Ovary (tissue), 9 donors: ENCODE results near the gene DCTN2. TPM values are rescaled to one million over a fixed set of nuclear protein-coding genes. Genes with fewer than 3 reads are reported as not detected.
"Not testable (repeated sequence)": the region's sequence is repeated elsewhere in the genome, so short reads cannot be mapped to it uniquely, and the experiment has no call there.

Experiments
- DNase-seq, 5 donors: peaks; one replicate each; pipeline ENCODE4 v3.0.0-alpha.2; 2019 to 2020
- H3K27ac ChIP-seq, 2 donors: fragments of 200-600 bp; one replicate each; pipeline versions ENCODE4 v1.5.1 to v1.8.0; 2019 to 2022
- H3K27me3 ChIP-seq: fragments of 200-600 bp; one replicate; pipeline ENCODE4 v1.8.0; 2022
- H3K36me3 ChIP-seq: fragments of 200-600 bp; sonication (generic); one replicate; pipeline ENCODE4 v1.5.1; 2019
- H3K4me1 ChIP-seq: one replicate; pipeline ENCODE4 v1.8.1; 2013; ENCODE audit warnings: mild to moderate bottlenecking, moderate library complexity; ENCODE audit not compliant: insufficient read depth
- H3K4me3 ChIP-seq: fragments of 200-600 bp; sonication (generic); one replicate; pipeline ENCODE4 v1.5.1; 2017
- H3K9me3 ChIP-seq, 2 donors: fragments of 200-600 bp in 1 of 2; sonication (generic) in 1 of 2; one replicate each; pipeline versions ENCODE4 v1.5.1 to v1.8.1; 2013 to 2019; ENCODE audit warnings: mild to moderate bottlenecking in 1 of 2, moderate library complexity in 1 of 2
- CTCF ChIP-seq, 3 donors: fragments of 450-650 bp in 2 of 3; fragments of 200-600 bp in 1 of 3; IDR thresholded peaks; one replicate each; pipeline versions ENCODE4 v1.5.1 to v1.8.0; 2016 to 2022; ENCODE audit warnings: antibody characterized with exemption in 3 of 3, mild to moderate bottlenecking in 1 of 3
- EP300 ChIP-seq: sonication (generic); formaldehyde crosslinking; IDR thresholded peaks from one replicate; pipeline ENCODE4 v1.6.1; 2017; ENCODE audit warnings: antibody characterized with exemption
- POLR2A ChIP-seq: fragments of 450-650 bp; IDR thresholded peaks from one replicate; pipeline ENCODE4 v1.6.1; 2017; ENCODE audit warnings: antibody characterized with exemption, mild to moderate bottlenecking, moderate library complexity
- WGBS, 3 donors: extraction: QIAGEN DNeasy Blood & Tissue Kit in 1 of 3; methylation state at CpG; one replicate each; pipeline versions ENCODE4 v1.1.5 to v1.1.7; 2013 to 2017; 5-methylcytosine and 5-hydroxymethylcytosine counted together
- intact Hi-C, 4 donors: fragments of 100-400 bp; cut with DNase I; formaldehyde crosslinking; loops; one replicate each; pipeline versions ENCODE4 v1.11.0 to v1.15.1; 2022 to 2023
- polyA plus RNA-seq, 2 donors: library from polyadenylated mRNA; stranded (reverse); fragments of 200-250 nt in 1 of 2; fragments of 350-450 nt in 1 of 2; fragmentation: Illumina TruSeq in 1 of 2; extraction: RNeasy Lipid Tissue Mini Kit (QIAGEN cat#74804) in 1 of 2; gene quantifications; one replicate each; pipeline ENCODE4 v1.2.3, GENCODE V29; 2013 to 2014
- total RNA-seq, 7 donors: library from RNA; depleted of rRNA in 2 of 7; stranded (reverse); fragments of >200 nt in 2 of 7; fragmentation: NEBNext Ultra II Directional in 3 of 7; extraction: Animal tissue kit (Norgen Biotek cat#: 25700) in 3 of 7; gene quantifications; one replicate each; pipeline versions ENCODE4 v1.1.0 to v1.2.4, GENCODE V29; 2016 to 2023
- donor health status: DM: no; HTN: no; CAD: no; lungs with moderate emphysema.
- donor health status: DM: no; HTN: no; CAD: no.
- donor health status: Bipolar disorder and iron deficiency.
- donor health status: DM: yes; HTN: yes; CAD: no.
- donor health status: DM: no; HTN: no; CAD: no.
- donor health status: DM: yes; HTN: yes; CAD: no.

DCTN2 gene
- total and polyA plus RNA-seq, 9 donors, result 70.7 to 226 (median 98.0) TPM

- TF ChIP-seq EP300 (peak; percentile 72), POLR2A (peak; percentile 99), CTCF (IDR thresholded peaks at IDR 0.05) (peak in 1 of 3 donors; percentile 27)
- Histone ChIP-seq H3K4me1 (peaks cover 16% of the 10 kb centered on the region), H3K36me3 (no peaks in the 10 kb centered on the region), H3K27me3 (no peaks in the 10 kb centered on the region), H3K4me3 (peak within 1 kb of the TSS; percentile 85), H3K9me3 (no peaks in the 10 kb centered on the region), H3K27ac (peak within 1 kb of the TSS; percentile 96 to 98)
- DNase-seq, result peak; percentile 99 to 100 (median 100)
- intact Hi-C loops, result loop anchor here in 1 of 4 donors (5.0 kb wide), 1 partner anchor 92 kb away; the partner anchor contains the start of gene ARHGEF25
- WGBS, 3 donors, result 0 to 1% (median 0%) methylated on average over 51 to 52 of the region's 52 CpGs
Measured at GRCh38 chr12:57520053-57520818, 26.8 kb downstream of the DCTN2 start, which contains the start of gene DDIT3. Gene DDIT3 (minus strand): TSS chr12:57520514. CDS start chr12:57517406, 3,108 bp downstream.

- no peaks in the 10 kb centered on the region for H3K36me3 ChIP-seq
- peaks cover 16% of the 10 kb centered on the region for H3K4me1 ChIP-seq
- 1 to 4% (median 1%) methylated on average over 8 of the region's 8 CpGs for WGBS, 3 donors
- H3K9me3 ChIP-seq, result no peaks in the 10 kb centered on the region
- peak overlapping the region; percentile 85 for H3K4me3 ChIP-seq
- no peak for TF ChIP-seq POLR2A
- no peak for TF ChIP-seq CTCF (IDR thresholded peaks at IDR 0.05)
- no peak for TF ChIP-seq EP300
- peak in 1 of 5 donors; percentile 69 for DNase-seq
- intact Hi-C loops, result loop anchor here in 1 of 4 donors (5.0 kb wide), 1 partner anchor 93 kb away; the partner anchor contains the start of gene ARHGEF25
- peak overlapping the region; percentile 93 to 97 for H3K27ac ChIP-seq
- H3K27me3 ChIP-seq, result no peaks in the 10 kb centered on the region
Measured at GRCh38 chr12:57519796-57520052, 27.3 kb downstream of the DCTN2 start.

GRCh38 chr12:57518920-57519795 lies 27.8 kb downstream of the DCTN2 start:
- Histone ChIP-seq H3K9me3 (no peaks in the 10 kb centered on the region), H3K4me3 (peak overlapping the region; percentile 85), H3K4me1 (peaks cover 16% of the 10 kb centered on the region), H3K27me3 (no peaks in the 10 kb centered on the region), H3K36me3 (no peaks in the 10 kb centered on the region), H3K27ac (peak overlapping the region; percentile 93 to 97)
- DNase-seq, result peak in 2 of 5 donors; percentile 58 to 59
- TF ChIP-seq POLR2A (no peak), CTCF (IDR thresholded peaks at IDR 0.05) (no peak), EP300 (no peak)
- WGBS, 3 donors, result 25 to 29% (median 27%) methylated on average over 7 of the region's 7 CpGs
- intact Hi-C loops, result no loop called here

- Histone ChIP-seq H3K27me3 (no peaks in the 10 kb centered on the region), H3K27ac (peak overlapping the region; percentile 29 to 97), H3K4me3 (peak overlapping the region; percentile 4), H3K9me3 (no peaks in the 10 kb centered on the region), H3K4me1 (peaks cover 9% of the 10 kb centered on the region), H3K36me3 (no peaks in the 10 kb centered on the region)
- DNase-seq, result no peak
- intact Hi-C loops, result no loop called here
- TF ChIP-seq CTCF (IDR thresholded peaks at IDR 0.05) (no peak), EP300 (no peak), POLR2A (no peak)
- WGBS, 3 donors, result 60 to 77% (median 69%) methylated on average over 8 of the region's 8 CpGs
Measured at GRCh38 chr12:57518176-57518919, 28.6 kb downstream of the DCTN2 start.

- WGBS, 3 donors, result 82 to 88% (median 83%) methylated on average over 10 of the region's 10 CpGs
- H3K9me3 ChIP-seq, H3K36me3 ChIP-seq, DNase-seq, intact Hi-C loops, H3K4me1 ChIP-seq, H3K27me3 ChIP-seq, H3K4me3 ChIP-seq: not testable (repeated sequence)
- peak overlapping the region in 1 of 2 donors; percentile 29 for H3K27ac ChIP-seq
Measured at GRCh38 chr12:57517718-57518117, 29.3 kb downstream of the DCTN2 start.
